Neutrophil (primary cell): ENCODE results near the gene ZYX.

Source experiments
- H3K27ac ChIP-seq: fragments of 200-600 bp; sonication (generic); 2 replicates; pipeline ENCODE4 v1.5.1; 2016; ENCODE audit warnings: mild to moderate bottlenecking, moderate library complexity
- H3K27me3 ChIP-seq: fragments of 200-600 bp; sonication (generic); 2 replicates; pipeline ENCODE4 v1.6.0; 2016; ENCODE audit warnings: mild to moderate bottlenecking
- H3K36me3 ChIP-seq: fragments of 200-600 bp; sonication (generic); 2 replicates; pipeline ENCODE4 v1.5.1; 2017
- H3K4me1 ChIP-seq, 2 experiments: fragments of 200-600 bp in 1 of 2; sonication (generic) in 1 of 2; 1 replicate in 1 of 2; 2 replicates in 1 of 2; pipeline versions ENCODE4 v1.5.1 to v1.6.1; 2013 to 2016; ENCODE audit warnings: low read depth in 1 of 2, low read length in 1 of 2, mild to moderate bottlenecking in 1 of 2, moderate library complexity in 1 of 2; ENCODE audit not compliant: control insufficient read depth in 1 of 2, insufficient read depth in 1 of 2
- H3K4me3 ChIP-seq, 2 experiments: fragments of 200-600 bp in 1 of 2; sonication (generic) in 1 of 2; 1 replicate in 1 of 2; 2 replicates in 1 of 2; pipeline ENCODE4 v1.5.1; 2013 to 2016; ENCODE audit warnings: low read depth in 1 of 2, low read length in 1 of 2, mild to moderate bottlenecking in 1 of 2, moderate library complexity in 1 of 2
- H3K9me3 ChIP-seq: fragments of 200-600 bp; sonication (generic); 2 replicates; pipeline ENCODE4 v1.5.1; 2016
- TF ChIP-seq, protein P1 (sequence below): fragments of 200-600 bp; sonication (generic); IDR thresholded peaks from 2 replicates; pipeline ENCODE4 v1.5.1; 2016; ENCODE audit warnings: antibody characterized with exemption

The ZYX gene

GRCh38 chr7:143373255-143373794 lies 7.8 kb upstream of the ZYX start:
- Histone ChIP-seq H3K27me3 (no peaks in the 10 kb centered on the region), H3K4me1 (peaks cover 67 to 69% of the 10 kb centered on the region in 2 experiments), H3K9me3 (no peaks in the 10 kb centered on the region), H3K27ac (peak overlapping the region; percentile 97), H3K36me3 (no peaks in the 10 kb centered on the region), H3K4me3 (no peak overlapping the region)
- TF ChIP-seq, protein P1, sequence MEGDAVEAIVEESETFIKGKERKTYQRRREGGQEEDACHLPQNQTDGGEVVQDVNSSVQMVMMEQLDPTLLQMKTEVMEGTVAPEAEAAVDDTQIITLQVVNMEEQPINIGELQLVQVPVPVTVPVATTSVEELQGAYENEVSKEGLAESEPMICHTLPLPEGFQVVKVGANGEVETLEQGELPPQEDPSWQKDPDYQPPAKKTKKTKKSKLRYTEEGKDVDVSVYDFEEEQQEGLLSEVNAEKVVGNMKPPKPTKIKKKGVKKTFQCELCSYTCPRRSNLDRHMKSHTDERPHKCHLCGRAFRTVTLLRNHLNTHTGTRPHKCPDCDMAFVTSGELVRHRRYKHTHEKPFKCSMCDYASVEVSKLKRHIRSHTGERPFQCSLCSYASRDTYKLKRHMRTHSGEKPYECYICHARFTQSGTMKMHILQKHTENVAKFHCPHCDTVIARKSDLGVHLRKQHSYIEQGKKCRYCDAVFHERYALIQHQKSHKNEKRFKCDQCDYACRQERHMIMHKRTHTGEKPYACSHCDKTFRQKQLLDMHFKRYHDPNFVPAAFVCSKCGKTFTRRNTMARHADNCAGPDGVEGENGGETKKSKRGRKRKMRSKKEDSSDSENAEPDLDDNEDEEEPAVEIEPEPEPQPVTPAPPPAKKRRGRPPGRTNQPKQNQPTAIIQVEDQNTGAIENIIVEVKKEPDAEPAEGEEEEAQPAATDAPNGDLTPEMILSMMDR = no peak

DNA sequence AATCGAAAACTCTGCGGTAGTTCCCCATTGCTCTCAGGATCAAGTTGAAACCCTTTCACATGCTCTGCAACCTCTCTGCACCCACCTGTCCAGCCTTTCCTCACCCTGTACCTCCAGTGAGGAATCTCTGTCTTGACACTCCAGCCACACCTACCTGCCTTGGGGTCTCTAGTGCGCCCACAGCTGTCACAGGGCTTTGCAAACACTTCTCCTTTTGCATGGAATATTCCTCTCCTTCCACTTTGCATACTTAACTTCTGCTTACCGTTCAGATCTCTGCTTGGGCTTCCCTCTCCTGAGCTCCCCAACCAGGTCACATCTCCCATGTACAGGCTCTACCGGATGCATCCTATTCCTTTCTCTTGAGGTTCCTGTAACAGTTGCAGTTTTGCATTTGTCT lies 6.6 kb upstream of the ZYX start:
- Histone ChIP-seq H3K9me3 (no peaks in the 10 kb centered on the region), H3K4me1 (peaks cover 79 to 81% of the 10 kb centered on the region in 2 experiments), H3K27me3 (no peaks in the 10 kb centered on the region), H3K4me3 (peak overlapping the region; percentile 39 to 49), H3K27ac (peak overlapping the region; percentile 97), H3K36me3 (no peaks in the 10 kb centered on the region)
- TF ChIP-seq, protein P1 = no peak

DNA sequence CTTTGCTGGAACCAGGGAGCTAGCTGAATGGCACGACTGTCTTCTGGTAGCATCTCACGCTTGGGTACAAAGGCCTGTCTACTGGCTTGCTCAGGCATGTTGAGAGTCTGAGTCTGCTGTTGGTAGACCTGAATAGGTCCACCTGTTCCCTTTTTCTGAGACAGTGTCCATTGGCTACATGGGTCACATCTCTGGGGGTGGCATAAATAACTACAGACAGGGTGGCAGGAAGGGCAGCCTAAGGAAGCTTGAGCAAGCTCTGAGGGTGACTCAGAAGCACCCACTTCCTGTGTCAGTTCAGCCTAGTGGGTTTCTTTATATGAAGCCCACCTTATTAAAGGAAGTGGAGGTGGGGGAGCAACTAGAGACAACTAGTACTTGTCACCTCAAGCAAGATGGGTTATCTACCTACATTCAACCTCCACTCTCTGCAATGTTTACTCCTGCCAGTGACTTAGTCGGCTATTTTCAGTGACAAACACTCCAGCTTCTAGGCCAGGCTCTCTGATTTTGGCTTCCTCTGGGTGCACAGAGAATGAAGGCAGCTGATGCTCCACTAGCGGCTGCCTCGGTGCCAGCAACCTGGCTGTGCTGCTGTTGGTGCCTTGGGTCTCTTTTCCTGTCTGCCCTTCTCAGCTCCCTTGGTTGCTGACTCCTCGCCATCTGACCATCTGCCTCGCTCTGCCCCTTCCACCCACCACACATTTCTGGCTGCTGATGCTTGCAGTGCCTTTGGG lies 5.7 kb upstream of the ZYX start:
- Histone ChIP-seq H3K36me3 (no peaks in the 10 kb centered on the region), H3K27ac (peak overlapping the region; percentile 97), H3K27me3 (no peaks in the 10 kb centered on the region), H3K4me1 (peaks cover 83 to 86% of the 10 kb centered on the region in 2 experiments), H3K9me3 (no peaks in the 10 kb centered on the region), H3K4me3 (peak overlapping the region; percentile 40 to 49)
- TF ChIP-seq, protein P1 = no peak

GRCh38 chr7:143376396-143376795 lies 4.7 kb upstream of the ZYX start:
- peak overlapping the region; percentile 19 to 40 for H3K4me3 ChIP-seq
- H3K36me3 ChIP-seq = no peaks in the 10 kb centered on the region
- no peaks in the 10 kb centered on the region for H3K9me3 ChIP-seq
- H3K27me3 ChIP-seq = no peaks in the 10 kb centered on the region
- peaks cover 83 to 86% of the 10 kb centered on the region in 2 experiments for H3K4me1 ChIP-seq
- peak overlapping the region; percentile 97 for H3K27ac ChIP-seq
- TF ChIP-seq, protein P1 = no peak

DNA sequence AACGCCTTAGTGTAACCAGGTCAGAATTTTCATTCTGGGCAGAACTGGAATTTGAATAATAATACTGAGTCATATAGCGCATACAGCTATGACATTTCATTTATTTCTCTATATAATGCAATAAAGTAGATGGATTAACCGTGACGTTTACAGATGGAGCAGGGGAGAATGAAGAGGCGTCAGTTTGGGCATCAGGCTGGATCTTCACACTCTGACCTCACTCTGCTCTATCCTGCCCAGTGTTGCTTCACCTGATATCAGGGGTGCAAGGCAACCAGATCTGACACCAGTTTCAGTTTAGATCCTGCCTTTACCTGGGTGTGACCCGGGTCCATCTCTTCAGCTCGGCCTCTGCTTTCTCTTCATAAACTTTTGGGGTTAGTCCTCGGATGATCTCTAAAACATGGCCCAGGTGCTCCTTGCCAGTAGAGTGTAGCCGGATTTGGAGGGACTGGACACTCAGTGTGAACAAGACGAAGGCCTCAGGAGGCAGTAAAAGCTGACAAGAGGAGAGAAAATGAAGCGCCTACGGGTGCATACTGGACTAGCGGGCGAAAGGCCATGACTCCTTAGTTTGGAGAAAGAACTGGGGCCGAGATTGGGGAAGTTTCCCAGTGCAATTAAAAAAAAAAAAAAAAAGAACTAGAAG lies 1.4 kb upstream of the ZYX start:
- H3K36me3 ChIP-seq = peaks cover 28% of the 10 kb centered on the region
- H3K4me1 ChIP-seq = peaks cover 73 to 78% of the 10 kb centered on the region in 2 experiments
- H3K27me3 ChIP-seq = no peaks in the 10 kb centered on the region
- H3K27ac ChIP-seq = peak overlapping the region; percentile 97
- TF ChIP-seq, protein P1 = no peak
- no peaks in the 10 kb centered on the region for H3K9me3 ChIP-seq
- H3K4me3 ChIP-seq = peak overlapping the region; percentile 88 to 97
